Stimulated activated CD4-positive, alpha-beta T cell treated with anti-CD3 and anti-CD28 coated beads, Interleukin-15, amount 100 ng/mL, for 24 hours (primary cell): Measurements from ENCODE around the gene SPG11.
"Not testable (repeated sequence)": the region's sequence is repeated elsewhere in the genome, so short reads cannot be mapped to it uniquely, and the experiment has no call there.

Source experiments
- DNase-seq: peaks from one replicate; pipeline ENCODE4 v3.0.0-alpha.2; 2020

Gene SPG11

GRCh38 chr15:44549152-44549551 is 114.3 kb downstream of the SPG11 start:
- DNase-seq, result not testable (repeated sequence)

GRCh38 chr15:44545913-44546802 is 117.3 kb downstream of the SPG11 start:
- peak; percentile 66 for DNase-seq

GRCh38 chr15:44544745-44545144 is 118.7 kb downstream of the SPG11 start:
- DNase-seq, result not testable (repeated sequence)

- DNase-seq, result no peak
Measured at GRCh38 chr15:44542596-44542995, 120.9 kb downstream of the SPG11 start.

GRCh38 chr15:44541282-44541958 is 122.0 kb downstream of the SPG11 start:
- no peak for DNase-seq

GRCh38 chr15:44537735-44538240 is 125.7 kb downstream of the SPG11 start:
- DNase-seq, result peak; percentile 18

GRCh38 chr15:44536962-44537734 is 126.3 kb downstream of the SPG11 start, which contains the start of gene EIF3J:
EIF3J (plus strand) TSS chr15:44537147; CDS start chr15:44537195, 48 bp downstream.
- peak; percentile 96 for DNase-seq

- no peak for DNase-seq
Measured at GRCh38 chr15:44536302-44536961, 127.0 kb downstream of the SPG11 start.

- peak; percentile 41 for DNase-seq
Measured at GRCh38 chr15:44535523-44536301, 127.8 kb downstream of the SPG11 start.

- DNase-seq, result no peak
Measured at GRCh38 chr15:44535092-44535491, 128.4 kb downstream of the SPG11 start.

GRCh38 chr15:44532689-44533088 is 130.8 kb downstream of the SPG11 start:
- no peak for DNase-seq

- not testable (repeated sequence) for DNase-seq
Measured at GRCh38 chr15:44532275-44532674, 131.2 kb downstream of the SPG11 start.

- DNase-seq, result no peak
Measured at GRCh38 chr15:44530653-44531052, 132.8 kb downstream of the SPG11 start.

- DNase-seq, result no peak
Measured at GRCh38 chr15:44529864-44530604, 133.4 kb downstream of the SPG11 start.

- DNase-seq, result no peak
Measured at GRCh38 chr15:44527241-44527640, 136.2 kb downstream of the SPG11 start.

GRCh38 chr15:44525018-44525417 is 138.4 kb downstream of the SPG11 start:
- DNase-seq, result no peak

GRCh38 chr15:44519537-44519936 is 143.9 kb downstream of the SPG11 start:
- DNase-seq, result no peak

- DNase-seq, result no peak
Measured at GRCh38 chr15:44516436-44516835, 147.0 kb downstream of the SPG11 start.
